Thyroid gland (tissue), 4 donors: Measurements from ENCODE around the gene VMP1. TPM values are rescaled to one million over a fixed set of nuclear protein-coding genes. Genes with fewer than 3 reads are reported as not detected.
"Not testable (repeated sequence)": the region's sequence is repeated elsewhere in the genome, so short reads cannot be mapped to it uniquely, and the experiment has no call there.

Source experiments
- DNase-seq, 2 donors: peaks; one replicate each; pipeline ENCODE4 v3.0.0-alpha.2; 2019
- H3K27ac ChIP-seq, 3 donors: fragments of 200-600 bp; sonication (generic); 1 replicate in 2 of 3; 2 replicates in 1 of 3; pipeline ENCODE4 v1.5.1; 2016 to 2019; ENCODE audit warnings: mild to moderate bottlenecking in 1 of 3, moderate library complexity in 1 of 3
- H3K27me3 ChIP-seq: fragments of 200-600 bp; sonication (generic); one replicate; pipeline ENCODE4 v1.5.1; 2019
- H3K36me3 ChIP-seq, 2 donors: fragments of 200-600 bp; sonication (generic); one replicate each; pipeline ENCODE4 v1.5.1; 2016 to 2019
- H3K4me1 ChIP-seq, 2 donors: fragments of 200-600 bp; sonication (generic); one replicate each; pipeline ENCODE4 v1.5.1; 2017 to 2019
- H3K4me3 ChIP-seq, 3 donors: fragments of 200-600 bp; sonication (generic); replicated peaks in 1 of 3; 1 replicate in 2 of 3; 2 replicates in 1 of 3; pipeline ENCODE4 v1.5.1; 2016; ENCODE audit warnings: mild to moderate bottlenecking in 1 of 3
- H3K9me3 ChIP-seq: fragments of 200-600 bp; sonication (generic); one replicate; pipeline ENCODE4 v1.5.1; 2017
- CTCF ChIP-seq, 6 experiments: fragments of 200-600 bp in 3 of 6; fragments of 450-650 bp in 3 of 6; sonication (generic) in 3 of 6; IDR thresholded peaks; one replicate each; pipeline ENCODE4 v1.5.1; 2016 to 2019; ENCODE audit warnings: antibody characterized with exemption in 6 of 6, mild to moderate bottlenecking in 2 of 6, inconsistent platforms in 1 of 6, moderate library complexity in 1 of 6
- POLR2A ChIP-seq, 2 donors: fragments of 450-650 bp; IDR thresholded peaks; one replicate each; pipeline ENCODE4 v1.6.1; 2017; ENCODE audit warnings: antibody characterized with exemption in 2 of 2, mild to moderate bottlenecking in 2 of 2, moderate library complexity in 1 of 2
- WGBS, 2 donors: methylation state at CpG; one replicate each; pipeline ENCODE4 v1.1.5; 2017; 5-methylcytosine and 5-hydroxymethylcytosine counted together
- intact Hi-C: fragments of 100-400 bp; cut with DNase I; formaldehyde crosslinking; loops from one replicate; pipeline ENCODE4 v1.15.1; 2023
- total RNA-seq, 4 donors: library from RNA; depleted of rRNA; stranded (reverse); fragments of >200 nt; gene quantifications; one replicate each; pipeline ENCODE4 v1.2.3, GENCODE V29; 2016

The VMP1 gene
- total RNA-seq, 4 donors from 2014 or later: 98.5 to 168 (median 125) TPM

DNA sequence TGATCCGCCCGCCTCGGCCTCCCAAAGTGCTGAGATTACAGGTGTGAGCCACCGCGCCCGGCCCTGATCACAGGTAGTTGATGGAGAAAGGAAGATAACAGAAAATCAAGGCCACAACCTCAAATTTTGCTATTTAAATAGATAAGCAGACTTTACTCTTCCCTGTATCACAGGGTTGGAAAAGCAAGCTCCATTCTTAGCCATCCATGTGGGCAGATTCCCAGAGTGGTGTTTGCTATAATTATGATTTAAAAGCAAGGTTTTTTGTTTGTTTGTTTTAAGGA lies 140.9 kb downstream of the VMP1 start:
- Histone ChIP-seq H3K27ac (peak overlapping the region; percentile 60 to 98 (median 85)), H3K27me3 (no peaks in the 10 kb centered on the region), H3K4me3 (no peak overlapping the region), H3K9me3 (no peaks in the 10 kb centered on the region), H3K36me3 (no peaks in the 10 kb centered on the region), H3K4me1 (peaks cover 48 to 70% of the 10 kb centered on the region in 2 donors)
- DNase-seq: no peak
- intact Hi-C loops: no loop called here
- TF ChIP-seq CTCF (IDR thresholded peaks at IDR 0.05) (no peak), POLR2A (IDR thresholded peaks at IDR 0.05) (no peak)
- WGBS, 2 donors: 90 to 96% methylated on average over 6 of the region's 6 CpGs

GRCh38 chr17:59848778-59849177 lies 141.3 kb downstream of the VMP1 start:
- peak overlapping the region; percentile 60 to 98 (median 85) for H3K27ac ChIP-seq
- intact Hi-C loops: no loop called here
- H3K4me1 ChIP-seq: peaks cover 48 to 75% of the 10 kb centered on the region in 2 donors
- no peaks in the 10 kb centered on the region for H3K9me3 ChIP-seq
- 23 to 28% methylated on average over 7 of the region's 7 CpGs for WGBS, 2 donors
- H3K4me3 ChIP-seq: no peak overlapping the region
- no peaks in the 10 kb centered on the region for H3K36me3 ChIP-seq
- H3K27me3 ChIP-seq: no peaks in the 10 kb centered on the region
- TF ChIP-seq POLR2A (IDR thresholded peaks at IDR 0.05): peak in 1 of 2 donors; percentile 34
- TF ChIP-seq CTCF (IDR thresholded peaks at IDR 0.05): no peak
- DNase-seq: peak; percentile 91 to 95

GRCh38 chr17:59850311-59850710 lies 142.9 kb downstream of the VMP1 start:
- intact Hi-C loops: not testable (repeated sequence)

DNA sequence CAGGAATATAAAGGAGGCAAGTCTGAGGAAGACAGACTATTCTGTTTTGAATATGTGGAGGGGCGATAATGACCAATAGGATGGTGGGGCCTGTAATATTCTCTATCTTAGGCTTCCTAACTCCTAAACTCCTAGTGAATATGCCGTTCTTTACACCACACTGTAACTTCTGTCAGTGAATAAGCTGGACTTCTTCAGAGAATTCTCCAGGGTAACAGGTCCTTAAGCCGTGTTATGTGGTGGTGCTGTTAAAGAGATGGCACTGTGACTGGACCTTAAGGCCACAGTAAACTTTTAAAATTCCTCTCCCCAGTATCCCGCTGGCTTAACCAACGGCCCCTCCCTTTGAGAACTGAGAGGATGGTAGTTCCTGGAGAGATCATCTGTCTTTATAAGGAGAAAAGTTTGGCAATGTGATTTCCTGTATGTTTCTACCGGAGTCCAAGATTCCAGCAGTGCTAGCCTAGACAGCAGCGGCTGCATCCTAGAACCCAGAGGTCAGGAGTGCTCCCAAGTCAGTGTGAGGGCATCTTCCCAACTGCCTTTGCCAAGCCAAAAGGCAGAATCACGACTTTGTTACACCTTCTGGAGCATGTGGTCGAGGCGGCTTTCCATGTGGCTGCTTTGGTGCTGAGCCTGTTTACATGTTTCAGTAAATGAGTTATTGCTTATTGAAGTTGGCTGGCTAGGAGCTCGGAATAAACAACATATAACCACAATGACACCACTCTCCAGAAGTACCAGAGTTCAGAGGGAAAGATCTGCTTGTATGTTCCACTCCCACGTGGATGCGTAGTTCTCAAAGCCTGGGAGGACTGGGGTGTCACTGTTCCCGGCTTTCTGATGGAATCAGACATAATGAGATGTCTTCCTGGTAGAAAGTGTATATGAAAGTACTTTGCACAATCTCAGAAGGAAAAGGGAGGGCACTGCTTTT lies 144.3 kb downstream of the VMP1 start:
- no peak for DNase-seq
- Histone ChIP-seq H3K4me1 (peaks cover 25 to 55% of the 10 kb centered on the region in 2 donors), H3K36me3 (no peaks in the 10 kb centered on the region), H3K27me3 (no peaks in the 10 kb centered on the region), H3K4me3 (no peak overlapping the region), H3K27ac (peak overlapping the region in 2 of 3 donors; percentile 46 to 59), H3K9me3 (no peaks in the 10 kb centered on the region)
- WGBS, 2 donors: 64 to 78% methylated on average over 14 of the region's 14 CpGs
- intact Hi-C loops: no loop called here
- TF ChIP-seq POLR2A (IDR thresholded peaks at IDR 0.05) (no peak), CTCF (IDR thresholded peaks at IDR 0.05) (no peak)

More at GRCh38 chr17:59850311-59850710, 142.9 kb downstream of the VMP1 start:
- H3K4me1 ChIP-seq: peaks cover 37 to 69% of the 10 kb centered on the region in 2 donors
- H3K36me3 ChIP-seq, H3K27ac ChIP-seq, H3K9me3 ChIP-seq, H3K27me3 ChIP-seq, H3K4me3 ChIP-seq, DNase-seq: not testable (repeated sequence)
- 87 to 93% methylated on average over 15 of the region's 15 CpGs for WGBS, 2 donors

DNA sequence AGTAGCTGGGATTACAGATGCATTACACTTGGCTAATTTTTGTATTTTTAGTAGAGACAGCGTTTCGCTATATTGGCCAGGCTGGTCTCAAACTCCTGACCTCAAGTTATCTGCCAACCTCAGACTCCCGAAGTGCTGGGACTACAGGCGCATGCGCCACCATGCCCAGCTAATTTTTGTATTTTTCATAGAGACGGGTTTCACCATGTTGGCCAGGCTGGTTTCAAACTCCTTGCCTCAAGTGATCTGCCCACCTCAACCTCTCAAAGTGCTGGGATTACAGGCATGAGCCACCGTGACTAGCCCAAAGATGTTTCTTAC lies 145.4 kb downstream of the VMP1 start:
- intact Hi-C loops, H3K27me3 ChIP-seq, H3K36me3 ChIP-seq, DNase-seq, H3K4me3 ChIP-seq, H3K9me3 ChIP-seq: not testable (repeated sequence)
- Histone ChIP-seq H3K4me1 (peaks cover 14 to 48% of the 10 kb centered on the region in 2 donors), H3K27ac (peak overlapping the region in 2 of 3 donors; percentile 46 to 59)
- WGBS, 2 donors: 93 to 95% methylated on average over 7 of the region's 7 CpGs

DNA sequence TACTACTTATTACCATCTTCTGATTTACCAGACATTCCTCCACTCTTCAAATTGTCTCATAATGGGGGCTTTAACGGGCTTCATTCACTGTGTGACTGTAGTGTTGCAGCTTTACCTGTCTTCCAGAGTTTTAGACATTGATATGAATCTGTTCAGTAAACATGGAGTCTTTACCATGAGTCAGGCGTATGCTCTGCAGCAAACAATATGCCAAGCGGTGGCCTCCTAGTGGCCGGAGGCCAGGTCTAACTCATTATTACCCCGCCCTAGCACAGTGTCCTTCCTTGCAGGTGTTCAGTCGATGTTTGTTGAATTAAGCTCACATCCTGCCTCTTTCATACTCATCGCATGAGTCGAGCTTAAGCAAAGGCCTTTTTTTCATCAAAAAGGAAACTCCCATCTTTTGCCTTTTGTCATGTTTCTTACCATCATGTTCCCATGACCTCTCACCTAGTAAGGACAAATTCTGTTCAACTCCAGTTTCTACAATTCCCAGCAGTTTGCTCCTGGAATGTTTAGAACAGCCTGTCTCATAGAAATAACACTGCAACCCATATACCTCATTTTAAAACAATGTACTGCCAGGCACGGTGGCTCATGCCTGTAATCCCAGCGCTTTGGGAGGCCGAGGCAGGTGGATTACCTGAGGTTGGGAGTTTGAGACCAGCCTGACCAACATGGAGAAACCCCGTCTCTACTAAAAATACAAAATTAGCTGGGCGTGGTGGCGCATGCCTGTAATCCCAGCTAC lies 145.9 kb downstream of the VMP1 start:
- intact Hi-C loops: no loop called here
- DNase-seq: no peak
- H3K4me1 ChIP-seq: peaks cover 9 to 43% of the 10 kb centered on the region in 2 donors
- peak overlapping the region in 2 of 3 donors; percentile 46 to 59 for H3K27ac ChIP-seq
- no peaks in the 10 kb centered on the region for H3K36me3 ChIP-seq
- no peaks in the 10 kb centered on the region for H3K9me3 ChIP-seq
- TF ChIP-seq CTCF (IDR thresholded peaks at IDR 0.05) (peak in 3 of 6 experiments; percentile 11 to 30 (median 20)), POLR2A (IDR thresholded peaks at IDR 0.05) (no peak)
- H3K4me3 ChIP-seq: no peak overlapping the region
- WGBS, 2 donors: 75 to 80% methylated on average over 14 of the region's 14 CpGs
- no peaks in the 10 kb centered on the region for H3K27me3 ChIP-seq

GRCh38 chr17:59853919-59854729 lies 146.7 kb downstream of the VMP1 start:
- H3K27me3 ChIP-seq, H3K36me3 ChIP-seq, H3K9me3 ChIP-seq, intact Hi-C loops, DNase-seq, H3K4me3 ChIP-seq: not testable (repeated sequence)
- 94 to 95% methylated on average over 10 of the region's 10 CpGs for WGBS, 2 donors
- H3K4me1 ChIP-seq: peaks cover 3 to 36% of the 10 kb centered on the region in 2 donors
- peak overlapping the region in 2 of 3 donors; percentile 38 to 46 for H3K27ac ChIP-seq
